Panc1 (cell line): Measurements from ENCODE around the gene PLCB1. TPM values are rescaled to one million over a fixed set of nuclear protein-coding genes. Genes with fewer than 3 reads are reported as not detected.

ENCODE experiments used
- ATAC-seq: fragments of 200-7000 bp; cut with Tn5 transposase; 2 replicates; pipeline ENCODE4 v1.9.1; 2020; ENCODE audit warnings: mild to moderate bottlenecking, moderate library complexity
- BruUV-seq: library from RNA; stranded (reverse); fragments of 400-500 nt; replicated peaks from 2 replicates; lab custom pipeline; 2021; lab: Mats Ljungman, UMichigan
- CTCF ChIA-PET: fragments of 300-600 bp; sonication (Branson Sonifier 250); formaldehyde crosslinking; loops from one replicate; lab custom pipeline; 2022; ENCODE audit warnings: antibody characterized with exemption; lab: Charles Lee
- POLR2A ChIA-PET: fragments of 300-600 bp; sonication (Branson Sonifier 250); formaldehyde crosslinking; loops from one replicate; lab custom pipeline; 2022; ENCODE audit warnings: antibody characterized with exemption; lab: Charles Lee
- DNase-seq: peaks from one replicate; pipeline ENCODE4 v3.0.0-alpha.2; 2010; ENCODE audit warnings: low read depth, low spot score
- H3K27ac ChIP-seq: 2 replicates; pipeline ENCODE4 v1.5.1; 2011; ENCODE audit warnings: mild to moderate bottlenecking, low read length, inconsistent platforms
- H3K27me3 ChIP-seq: fragments of 200-500 bp; sonication (Bioruptor generic); 2 replicates; pipeline ENCODE4 v1.6.0; 2014; ENCODE audit warnings: low read length, inconsistent platforms; ENCODE audit not compliant: control insufficient read depth, insufficient read depth
- H3K36me3 ChIP-seq: fragments of 200-500 bp; sonication (Bioruptor generic); 2 replicates; pipeline ENCODE4 v1.5.1; 2014; ENCODE audit warnings: inconsistent platforms, mild to moderate bottlenecking, low read length, moderate library complexity; ENCODE audit not compliant: control insufficient read depth, insufficient read depth
- H3K4me1 ChIP-seq: 2 replicates; pipeline ENCODE4 v1.5.1; 2011; ENCODE audit warnings: inconsistent platforms, mild to moderate bottlenecking, low read length, moderate library complexity; ENCODE audit not compliant: control insufficient read depth, insufficient read depth
- H3K4me3 ChIP-seq, 2 experiments: 2 replicates each; pipeline ENCODE4 v1.5.1; 2011 to 2012; ENCODE audit warnings: low read depth in 2 of 2, low read length in 2 of 2, mild to moderate bottlenecking in 2 of 2, inconsistent platforms in 1 of 2, moderate library complexity in 1 of 2
- H3K9me3 ChIP-seq: fragments of 200-500 bp; sonication (Bioruptor generic); 2 replicates; pipeline ENCODE4 v1.5.1; 2014; ENCODE audit warnings: low read depth, mild to moderate bottlenecking, inconsistent platforms, low read length, moderate library complexity; ENCODE audit not compliant: control insufficient read depth, insufficient read depth
- POLR2AphosphoS5 ChIP-seq: IDR thresholded peaks from 2 replicates; pipeline ENCODE4 v1.6.1; 2012; ENCODE audit warnings: mild to moderate bottlenecking, low read depth, low read length, moderate library complexity
- REST ChIP-seq, 2 experiments: IDR thresholded peaks; 2 replicates each; pipeline ENCODE4 v1.6.1; 2011 to 2012; ENCODE audit warnings: low read depth in 2 of 2, control low read depth in 1 of 2, low read length in 1 of 2, mild to moderate bottlenecking in 1 of 2, moderate library complexity in 1 of 2; ENCODE audit not compliant: insufficient read depth in 1 of 2
- SIN3A ChIP-seq: IDR thresholded peaks from 2 replicates; pipeline ENCODE4 v1.6.1; 2012; ENCODE audit warnings: low read depth, mild to moderate bottlenecking, low read length, moderate library complexity, borderline replicate concordance; ENCODE audit not compliant: insufficient read depth
- TCF7L2 ChIP-seq: IDR thresholded peaks from 2 replicates; pipeline ENCODE4 v1.6.1; 2011; ENCODE audit warnings: mild to moderate bottlenecking, low read depth, low read length, inconsistent platforms
- in situ Hi-C: cut with HindIII; loops from 2 replicates; pipeline ENCODE4 v1.10.0; 2016; ENCODE audit warnings: low sequenced_read_pairs, low pct_unique_long_range_greater_than_20kb
- intact Hi-C: fragments of 100-400 bp; cut with micrococcal nuclease; formaldehyde crosslinking; loops from one replicate; pipeline ENCODE4 v1.10.0; 2022; ENCODE audit not compliant: unreplicated experiment
- total RNA-seq: library from RNA; stranded (reverse); gene quantifications from one replicate; pipeline ENCODE4 v1.2.1, GENCODE V29; 2021; ENCODE audit not compliant: unreplicated experiment
- TF ChIP-seq, protein P1 (sequence below): fragments of 450-650 bp; IDR thresholded peaks from 2 replicates; pipeline ENCODE4 v1.5.1; 2017; ENCODE audit warnings: mild to moderate bottlenecking

PLCB1 gene
- total RNA-seq, 1 experiment from 2014 or later = 0.59 TPM

DNA sequence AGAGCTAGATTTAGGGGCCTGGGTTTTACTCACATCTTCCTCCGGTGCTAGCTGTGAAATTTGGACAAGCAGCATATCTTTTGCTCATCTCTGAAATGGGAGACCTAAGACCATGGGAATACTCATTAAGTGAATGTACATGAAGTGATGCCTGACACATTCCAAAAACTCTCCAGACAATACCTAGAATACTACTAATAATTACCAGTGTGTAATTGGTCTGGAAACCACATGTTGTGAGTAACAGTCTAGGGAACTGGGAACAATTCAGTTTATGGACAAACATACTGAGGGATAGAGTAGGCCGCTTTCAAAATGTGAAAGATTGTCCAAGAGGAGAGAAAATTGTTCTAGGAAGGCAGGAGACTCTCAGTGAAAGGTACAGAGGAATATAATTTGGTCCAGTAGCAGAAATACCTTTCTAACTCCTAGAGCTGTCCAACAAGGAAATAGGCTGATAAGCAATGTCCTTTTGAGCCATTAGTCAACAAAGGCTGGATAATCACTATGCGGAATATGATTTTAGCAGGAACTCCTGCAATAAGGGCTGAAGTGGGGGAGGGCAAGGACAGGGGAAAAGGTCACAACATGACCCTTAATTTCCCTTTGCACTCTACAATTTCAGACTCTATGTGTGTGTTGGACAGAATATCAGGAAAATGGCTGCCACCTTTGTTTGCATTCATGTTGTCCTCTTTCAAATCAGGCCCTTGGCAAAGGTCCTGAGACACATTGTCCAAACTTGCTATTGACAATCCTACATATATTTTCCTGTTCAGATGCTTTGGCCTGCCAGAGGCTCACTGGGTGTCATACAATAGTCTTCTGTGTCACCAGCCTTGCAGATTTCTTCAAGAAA is 315.4 kb downstream of the PLCB1 start:
- H3K9me3 ChIP-seq = no peaks in the 10 kb centered on the region
- CTCF ChIA-PET = no interaction called here
- in situ Hi-C loops = no loop called here

GRCh38 chr20:8449123-8449522 is 317.1 kb downstream of the PLCB1 start:
- ChIA-PET POLR2A (no interaction called here), CTCF (no interaction called here)
- Histone ChIP-seq H3K27me3 (no peaks in the 10 kb centered on the region), H3K4me3 (no peak overlapping the region), H3K9me3 (no peaks in the 10 kb centered on the region), H3K27ac (no peak overlapping the region), H3K36me3 (no peaks in the 10 kb centered on the region), H3K4me1 (no peaks in the 10 kb centered on the region)
- TF ChIP-seq, protein P1, sequence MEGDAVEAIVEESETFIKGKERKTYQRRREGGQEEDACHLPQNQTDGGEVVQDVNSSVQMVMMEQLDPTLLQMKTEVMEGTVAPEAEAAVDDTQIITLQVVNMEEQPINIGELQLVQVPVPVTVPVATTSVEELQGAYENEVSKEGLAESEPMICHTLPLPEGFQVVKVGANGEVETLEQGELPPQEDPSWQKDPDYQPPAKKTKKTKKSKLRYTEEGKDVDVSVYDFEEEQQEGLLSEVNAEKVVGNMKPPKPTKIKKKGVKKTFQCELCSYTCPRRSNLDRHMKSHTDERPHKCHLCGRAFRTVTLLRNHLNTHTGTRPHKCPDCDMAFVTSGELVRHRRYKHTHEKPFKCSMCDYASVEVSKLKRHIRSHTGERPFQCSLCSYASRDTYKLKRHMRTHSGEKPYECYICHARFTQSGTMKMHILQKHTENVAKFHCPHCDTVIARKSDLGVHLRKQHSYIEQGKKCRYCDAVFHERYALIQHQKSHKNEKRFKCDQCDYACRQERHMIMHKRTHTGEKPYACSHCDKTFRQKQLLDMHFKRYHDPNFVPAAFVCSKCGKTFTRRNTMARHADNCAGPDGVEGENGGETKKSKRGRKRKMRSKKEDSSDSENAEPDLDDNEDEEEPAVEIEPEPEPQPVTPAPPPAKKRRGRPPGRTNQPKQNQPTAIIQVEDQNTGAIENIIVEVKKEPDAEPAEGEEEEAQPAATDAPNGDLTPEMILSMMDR = no peak
- no peak for TF ChIP-seq REST (IDR thresholded peaks at IDR 0.05; ENCODE audit: insufficient read depth in 1 of 2, low read depth in 2 of 2, low read length in 1 of 2)
- no peak for TF ChIP-seq POLR2AphosphoS5
- TF ChIP-seq TCF7L2 = no peak
- TF ChIP-seq SIN3A = no peak
- ATAC-seq (no peak), DNase-seq (no peak)
- in situ Hi-C loops = no loop called here
- no TSS peak for BruUV-seq
- intact Hi-C loops = no loop called here

More for the DNA sequence above, 315.4 kb downstream of the PLCB1 start:
- intact Hi-C loops = no loop called here
- POLR2A ChIA-PET = no interaction called here
- H3K4me3 ChIP-seq = no peak overlapping the region
- ATAC-seq (no peak), DNase-seq (no peak)
- no peaks in the 10 kb centered on the region for H3K36me3 ChIP-seq
- H3K4me1 ChIP-seq = no peaks in the 10 kb centered on the region
- no TSS peak for BruUV-seq
- no peaks in the 10 kb centered on the region for H3K27me3 ChIP-seq
- no peak for TF ChIP-seq SIN3A
- TF ChIP-seq POLR2AphosphoS5 = no peak
- TF ChIP-seq, protein P1 = no peak
- no peak for TF ChIP-seq TCF7L2
- no peak for TF ChIP-seq REST (IDR thresholded peaks at IDR 0.05; ENCODE audit: insufficient read depth in 1 of 2, low read depth in 2 of 2, low read length in 1 of 2)
- no peak overlapping the region for H3K27ac ChIP-seq
